RPMI8226 (cell line): ENCODE results near the gene LRRK2.
"Not testable (repeated sequence)": the region's sequence is repeated elsewhere in the genome, so short reads cannot be mapped to it uniquely, and the experiment has no call there.

Experiments
- DNase-seq: peaks from one replicate; pipeline ENCODE4 v3.0.0-alpha.2; 2015

The LRRK2 gene

DNA sequence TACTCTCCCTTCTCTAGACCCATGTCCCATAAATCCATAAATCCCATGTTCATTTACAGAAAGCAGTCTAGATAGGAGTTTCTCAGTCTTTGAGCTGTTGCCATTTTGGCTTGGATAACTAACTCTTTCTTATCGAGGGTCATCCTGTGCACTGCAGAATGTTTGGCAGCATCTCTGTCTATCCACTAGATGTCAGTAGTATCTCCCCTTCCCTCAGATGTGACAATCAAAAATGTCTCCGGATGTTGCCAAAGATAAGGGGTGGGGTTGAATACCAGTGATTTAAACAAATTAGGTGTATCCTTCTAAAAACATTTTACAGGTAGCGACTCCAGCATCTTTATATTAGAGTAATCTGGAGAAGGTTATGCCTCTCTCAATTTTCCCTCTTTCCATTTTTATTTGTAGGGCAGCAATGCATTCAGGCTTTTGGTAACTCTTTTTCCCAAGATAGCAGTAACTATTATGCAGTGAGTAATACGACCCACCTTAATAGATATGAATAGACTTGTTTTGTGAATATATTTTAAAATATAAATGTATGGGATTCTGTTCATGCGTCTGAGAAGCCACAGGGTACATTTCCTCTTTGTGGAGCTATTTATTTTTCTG lies 100.7 kb downstream of the LRRK2 start:
- DNase-seq: peak; percentile 28

DNA sequence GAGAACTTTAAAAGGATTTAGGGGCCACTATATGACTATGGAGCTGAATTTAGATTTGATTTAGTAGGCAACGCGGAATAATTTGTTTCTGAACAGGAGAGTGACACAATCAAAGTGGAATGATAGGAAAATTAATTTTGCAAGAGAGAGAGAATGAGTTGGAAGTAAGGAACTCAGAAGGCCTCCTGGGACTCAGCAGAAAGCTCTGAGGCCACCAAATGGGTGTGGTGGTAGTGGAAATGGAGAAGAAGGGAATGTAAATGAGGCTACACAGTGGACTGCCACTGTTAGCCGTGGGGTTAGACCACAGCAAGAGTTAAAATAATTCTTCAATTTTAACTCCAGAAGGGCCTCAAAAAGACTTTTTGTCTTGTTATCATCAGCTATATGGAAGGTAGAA lies 102.7 kb downstream of the LRRK2 start:
- no peak for DNase-seq

DNA sequence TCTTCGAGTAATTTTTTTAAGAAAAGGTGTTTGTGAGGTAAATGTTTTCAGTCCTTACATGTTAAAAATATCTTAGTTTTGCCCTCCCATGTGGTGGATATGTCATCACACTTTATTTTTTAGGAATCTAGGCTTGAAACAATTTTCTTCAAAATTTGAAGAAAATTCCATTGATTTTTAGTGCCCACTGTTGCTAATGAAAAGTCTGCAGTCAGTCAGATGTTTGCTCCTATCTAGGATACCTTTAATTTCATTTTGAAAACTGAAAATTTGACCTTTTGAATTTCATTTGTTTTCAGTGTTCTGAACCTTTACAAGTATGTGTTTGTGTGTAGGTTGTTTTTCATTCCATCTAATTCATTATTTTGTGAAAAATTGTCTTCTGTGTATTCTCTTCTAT lies 105.4 kb downstream of the LRRK2 start:
- DNase-seq: no peak

DNA sequence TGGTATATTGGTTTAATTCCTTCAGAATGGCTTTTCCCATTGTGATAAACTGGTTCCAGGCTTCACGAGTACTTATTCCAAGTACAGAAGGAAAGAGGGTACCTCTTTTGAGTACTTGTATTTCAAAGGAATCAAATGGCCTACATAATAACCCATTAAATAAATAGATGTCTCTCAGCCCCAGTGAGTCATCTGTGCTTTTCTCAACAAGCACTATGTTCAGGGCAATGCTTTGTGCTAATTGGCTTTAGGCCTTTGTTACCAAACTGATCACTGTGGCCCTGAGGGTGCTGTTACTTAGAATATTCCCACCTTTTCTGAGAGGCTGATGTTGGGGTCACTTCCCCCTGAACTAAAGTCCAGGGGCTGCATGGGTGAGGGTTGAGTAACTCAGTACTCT lies 107.1 kb downstream of the LRRK2 start:
- DNase-seq: no peak

DNA sequence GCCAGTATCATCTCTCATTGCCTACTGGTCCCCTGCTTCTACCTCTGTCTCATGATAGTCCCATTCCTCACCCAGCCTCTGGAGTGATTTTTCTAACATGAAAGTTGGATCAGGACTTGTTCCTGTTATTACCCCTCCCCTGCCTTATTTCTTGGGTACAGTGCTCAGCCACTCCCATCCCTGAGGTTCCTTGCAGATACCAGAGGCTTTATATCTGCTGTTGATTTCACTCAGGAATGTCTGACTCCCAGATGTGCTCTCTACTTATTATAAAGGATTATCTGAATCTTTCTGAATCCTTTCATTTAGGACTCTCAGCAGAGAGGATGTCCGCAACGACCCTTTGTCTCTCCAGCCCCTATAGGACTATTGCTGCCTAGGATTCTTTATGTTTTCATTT lies 111.2 kb downstream of the LRRK2 start:
- no peak for DNase-seq

DNA sequence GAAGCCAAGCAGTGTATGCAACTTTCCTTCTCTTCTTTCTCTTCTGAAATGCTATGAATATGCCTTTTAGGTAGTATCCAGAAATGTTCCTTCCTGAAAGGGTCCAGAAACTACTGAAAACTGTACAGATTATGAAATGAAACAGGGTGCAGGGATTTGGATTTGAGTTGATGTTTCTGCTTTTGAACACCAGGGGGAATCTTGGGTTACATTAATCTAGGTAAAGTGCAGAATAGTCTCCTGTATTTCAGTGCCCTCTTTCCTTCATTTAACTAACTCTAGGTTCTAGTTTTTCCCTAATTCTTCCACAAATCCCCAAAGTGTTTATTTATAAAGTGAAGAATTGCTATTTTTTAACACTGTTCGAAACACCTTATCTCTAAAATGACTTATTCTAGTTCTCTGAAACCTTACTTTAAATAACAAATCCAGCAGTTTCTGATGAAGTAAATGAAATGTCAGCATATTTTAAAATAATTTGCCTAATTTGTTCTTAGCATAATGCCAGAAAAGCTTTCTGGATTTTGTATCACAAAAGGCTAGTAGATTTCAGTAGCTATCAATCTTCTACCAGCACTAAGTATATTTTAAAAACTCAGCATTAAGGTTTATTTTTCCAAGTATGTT lies 111.9 kb downstream of the LRRK2 start:
- peak; percentile 11 for DNase-seq

DNA sequence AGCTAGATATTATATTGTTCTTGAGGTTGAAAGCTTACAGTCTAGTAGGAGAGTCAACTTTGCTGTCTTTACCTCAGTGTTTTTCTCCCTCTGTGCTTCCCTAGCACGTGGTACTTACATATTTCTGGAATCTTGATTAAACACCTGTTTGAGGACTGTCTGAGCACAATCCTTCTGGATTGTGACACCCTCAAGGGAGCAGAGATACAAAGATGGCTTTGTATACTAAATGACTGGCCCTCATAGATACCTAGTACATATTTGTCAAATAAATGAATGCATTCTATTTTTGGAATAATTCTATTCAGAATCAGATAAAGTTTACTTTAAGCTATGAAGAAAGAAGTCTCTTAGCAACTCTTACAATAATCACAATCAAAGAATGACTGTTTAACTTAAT lies 113.3 kb downstream of the LRRK2 start:
- no peak for DNase-seq

DNA sequence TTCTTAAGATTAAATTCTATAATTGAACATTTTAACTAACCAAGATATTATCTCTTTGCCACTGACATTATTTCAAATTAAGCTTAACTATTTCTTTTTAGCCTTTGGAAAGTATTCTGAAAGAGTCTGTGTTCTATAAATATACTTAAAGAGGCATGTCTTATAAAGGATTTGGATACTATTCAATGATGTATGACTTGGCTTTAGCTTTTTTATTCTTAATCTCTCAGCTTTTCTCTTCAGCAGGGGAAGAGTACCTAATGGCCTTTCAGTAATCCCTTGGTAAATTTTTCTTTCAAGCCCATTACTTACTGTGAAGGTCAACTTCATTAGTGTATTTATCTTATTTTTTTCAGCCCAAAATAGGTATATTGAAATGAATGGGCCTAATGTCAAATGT lies 113.8 kb downstream of the LRRK2 start:
- DNase-seq: no peak

DNA sequence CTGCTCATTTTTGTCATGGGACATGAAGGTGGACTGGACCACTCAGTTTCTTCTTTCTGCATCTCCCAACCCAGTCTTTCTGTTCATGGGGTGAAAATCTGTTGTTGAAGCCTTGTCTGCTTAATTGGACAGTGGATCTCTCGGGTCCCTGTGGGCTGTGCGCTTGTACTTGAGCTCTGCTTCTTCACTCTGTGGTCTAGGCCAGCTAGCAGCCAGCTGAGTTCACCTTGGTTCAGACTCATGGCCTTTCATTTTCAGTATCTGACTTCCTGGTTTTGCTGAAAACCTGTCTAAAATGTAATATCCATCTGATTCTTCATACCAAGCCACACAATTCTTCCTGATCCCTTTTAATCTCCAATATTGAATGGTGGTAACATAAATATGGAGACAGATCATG lies 117.2 kb downstream of the LRRK2 start:
- no peak for DNase-seq

DNA sequence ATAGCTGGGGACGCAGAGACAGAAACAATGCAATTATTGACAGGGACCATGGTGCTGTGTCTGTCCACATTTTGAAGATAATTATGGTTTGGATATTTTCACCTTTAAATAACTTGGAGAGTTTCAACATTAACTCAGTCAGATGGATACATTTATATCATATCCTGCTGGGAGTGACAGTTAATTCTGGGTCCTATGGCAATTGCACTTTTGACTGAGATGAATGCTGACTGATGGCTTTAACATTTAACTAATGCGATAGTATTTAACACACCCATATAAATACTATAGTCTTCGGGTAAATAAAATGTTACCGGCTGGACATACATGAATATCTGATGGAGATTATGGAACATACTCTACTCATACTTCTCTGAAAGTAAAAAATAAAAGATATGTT lies 118.3 kb downstream of the LRRK2 start:
- DNase-seq: no peak

DNA sequence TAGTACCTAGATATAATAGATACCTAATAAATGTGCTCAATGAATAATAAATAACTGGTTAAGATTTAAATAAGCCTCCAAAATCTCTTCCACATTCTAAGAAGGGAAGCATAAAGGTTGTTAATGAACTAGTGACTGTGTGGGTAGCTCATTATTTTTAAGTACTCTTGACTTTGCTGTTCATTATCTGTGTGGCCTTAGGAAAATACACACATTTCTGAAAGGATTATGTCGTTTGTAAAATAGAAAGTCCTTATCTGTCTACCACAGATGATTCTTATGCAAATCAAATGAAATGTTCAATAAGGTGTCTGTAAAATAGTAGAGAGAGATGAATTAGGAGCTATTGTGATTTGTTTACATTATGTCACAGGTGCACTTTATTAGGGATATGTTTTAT lies 119.5 kb downstream of the LRRK2 start:
- no peak for DNase-seq

DNA sequence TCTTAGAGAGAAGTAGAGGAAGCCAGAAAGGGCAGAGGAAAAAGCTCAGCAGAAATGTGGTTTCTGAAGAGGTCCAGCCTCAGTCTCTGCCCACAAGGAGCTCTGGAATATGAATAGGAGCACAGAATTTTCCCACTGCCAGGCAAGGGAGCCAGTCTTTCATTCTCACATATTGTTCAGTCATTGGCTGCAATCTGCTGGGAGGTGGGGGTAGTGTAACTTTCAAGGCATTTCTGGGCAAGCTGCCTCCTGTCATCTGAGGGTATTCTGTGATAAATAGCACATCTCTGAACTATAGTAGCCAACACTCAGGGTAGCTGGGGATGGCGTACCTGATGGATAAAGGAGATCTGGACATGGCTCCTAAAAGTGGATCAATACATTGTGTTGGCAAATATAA lies 127.2 kb downstream of the LRRK2 start:
- DNase-seq: no peak

DNA sequence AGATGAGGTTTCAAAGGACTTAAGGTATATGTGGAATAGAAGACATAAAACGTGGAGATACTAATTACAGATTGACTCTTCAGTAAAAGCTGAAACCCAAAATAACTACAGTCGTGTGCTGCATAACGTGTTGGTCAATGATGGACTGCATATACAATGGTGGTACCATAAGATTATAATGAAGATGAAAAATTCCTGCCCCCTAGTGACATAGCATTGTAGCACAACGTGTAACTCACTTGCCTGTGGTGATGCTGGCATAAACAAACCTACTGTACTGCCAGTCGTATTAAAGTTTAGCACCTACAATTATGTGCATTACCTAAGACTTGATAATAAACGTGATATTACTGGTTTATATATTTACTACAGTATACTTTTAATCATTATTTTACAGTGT lies 150.3 kb downstream of the LRRK2 start:
- no peak for DNase-seq

DNA sequence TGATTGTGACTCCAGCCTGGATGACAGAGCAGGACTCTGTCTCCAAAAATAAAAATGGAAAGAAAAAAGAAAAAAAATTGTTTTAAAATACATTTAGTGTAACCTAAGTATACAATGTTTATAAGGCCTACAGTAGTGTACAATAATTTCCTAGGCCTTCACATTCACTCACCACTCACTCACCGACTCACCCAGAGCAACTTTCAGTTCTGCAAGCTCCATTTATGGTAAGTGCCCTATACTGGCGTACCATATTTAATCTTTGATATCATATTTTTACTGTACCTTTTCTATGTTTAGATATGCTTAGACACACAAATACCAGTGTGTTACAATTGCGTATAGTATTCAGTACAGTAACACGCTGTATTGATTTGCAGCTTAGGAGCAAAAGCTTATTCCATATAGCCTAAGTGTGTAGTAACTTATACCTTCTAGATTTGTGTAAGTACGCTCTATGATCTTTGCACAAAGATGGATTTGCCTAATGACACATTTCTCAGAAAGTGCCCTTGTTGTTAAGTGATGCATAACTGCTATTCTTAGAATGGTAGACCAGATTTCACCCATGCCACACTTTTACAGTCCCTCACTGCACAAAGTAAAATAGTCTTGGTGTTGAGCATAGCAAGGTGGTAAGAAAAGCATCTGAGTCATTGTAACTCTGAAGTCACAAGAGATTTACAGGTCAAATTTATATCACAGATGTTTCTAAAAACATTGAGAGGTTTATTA lies 151.9 kb downstream of the LRRK2 start:
- DNase-seq: no peak

DNA sequence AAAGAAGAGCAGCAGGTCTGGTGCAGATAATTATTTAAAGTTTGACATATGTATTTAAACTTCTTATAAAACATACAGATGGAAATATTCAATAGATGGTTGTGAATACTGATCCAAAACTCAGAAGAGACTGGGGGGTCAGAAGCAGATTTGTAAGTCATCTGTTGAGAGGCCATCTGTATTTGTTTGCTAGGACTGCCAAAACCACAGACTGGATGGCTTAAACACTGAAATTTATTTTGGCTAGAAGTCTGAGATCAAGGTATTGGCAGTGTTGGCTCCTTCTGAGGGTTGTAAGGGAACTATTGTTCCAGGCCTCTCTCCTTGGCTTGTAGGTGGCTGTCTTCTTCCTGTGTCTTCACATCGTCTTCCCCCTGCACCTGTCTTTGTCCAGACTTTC lies 153.9 kb downstream of the LRRK2 start:
- no peak for DNase-seq

DNA sequence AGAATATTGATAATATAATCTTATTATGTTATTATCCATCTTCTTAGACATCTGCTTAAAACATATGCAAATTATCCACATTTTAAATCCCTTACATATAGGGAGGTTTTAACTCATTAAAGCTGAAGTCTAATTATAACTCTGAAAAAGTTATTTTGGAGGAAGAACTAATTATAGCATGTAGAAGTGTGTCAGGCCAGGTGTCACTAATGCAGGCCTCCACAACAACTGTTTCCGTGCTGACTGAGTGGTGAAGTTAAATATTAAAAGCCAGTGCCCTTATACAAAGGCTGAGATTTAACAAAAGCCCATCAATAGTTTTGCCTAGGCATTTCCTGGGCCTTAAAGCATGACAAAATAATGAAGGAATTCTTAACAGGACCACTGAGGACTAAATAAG lies 157.4 kb downstream of the LRRK2 start:
- DNase-seq: no peak

DNA sequence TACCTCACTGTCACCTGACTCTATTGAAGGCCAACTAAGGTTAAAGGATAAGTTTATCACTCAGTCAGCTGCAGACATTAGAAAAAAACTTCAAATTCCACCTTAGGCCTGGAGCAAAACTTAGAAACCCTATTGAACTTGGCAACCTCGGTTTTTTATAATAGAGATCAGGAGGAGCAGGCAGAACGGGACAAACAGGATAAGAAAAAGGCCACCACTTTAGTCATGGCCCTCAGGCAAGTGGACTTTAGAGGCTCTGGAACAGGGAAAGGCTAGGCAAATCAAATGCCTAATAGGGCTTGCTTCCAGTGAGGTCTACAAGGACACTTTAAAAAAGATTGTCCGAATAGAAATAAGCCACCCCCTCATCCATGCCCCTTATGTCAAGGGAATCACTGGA lies 162.5 kb downstream of the LRRK2 start:
- not testable (repeated sequence) for DNase-seq

DNA sequence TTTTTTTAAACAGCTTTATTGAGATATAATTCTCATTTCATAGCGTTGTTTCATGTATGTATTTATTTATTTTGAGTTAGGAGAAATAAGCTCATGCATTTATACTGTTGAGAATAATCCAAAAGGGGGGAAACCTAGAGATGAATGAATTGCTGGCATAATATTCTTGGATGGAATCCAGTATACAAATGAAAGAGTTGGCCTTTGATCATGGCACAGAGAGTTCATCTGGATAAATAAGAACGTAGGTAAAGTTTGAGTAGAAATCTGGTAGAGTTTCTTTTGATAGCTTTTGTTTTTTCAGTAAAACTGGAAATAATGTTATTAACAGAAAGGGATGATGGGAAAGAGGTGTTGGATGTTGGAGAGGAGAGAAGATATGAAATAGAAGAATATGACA lies 166.2 kb downstream of the LRRK2 start:
- DNase-seq: no peak

DNA sequence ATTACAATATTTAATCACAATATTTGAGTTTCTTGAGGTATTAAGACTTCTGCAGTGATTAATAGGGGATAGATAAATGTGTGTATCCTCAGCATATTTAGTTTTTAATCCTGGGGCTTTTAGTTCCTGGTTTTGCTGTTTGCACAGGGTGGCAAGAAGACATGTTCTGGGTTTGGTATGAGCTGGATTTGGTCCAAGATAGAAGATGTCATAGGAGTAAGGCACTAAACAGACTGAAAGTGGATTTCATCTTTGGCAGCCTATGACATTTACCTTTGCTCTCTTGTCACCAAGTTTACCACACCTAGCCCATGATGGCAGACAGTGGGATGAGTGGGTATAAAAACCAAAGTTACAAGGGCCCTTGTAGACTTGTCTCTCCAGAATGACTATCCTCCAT lies 168.2 kb downstream of the LRRK2 start:
- DNase-seq: no peak

DNA sequence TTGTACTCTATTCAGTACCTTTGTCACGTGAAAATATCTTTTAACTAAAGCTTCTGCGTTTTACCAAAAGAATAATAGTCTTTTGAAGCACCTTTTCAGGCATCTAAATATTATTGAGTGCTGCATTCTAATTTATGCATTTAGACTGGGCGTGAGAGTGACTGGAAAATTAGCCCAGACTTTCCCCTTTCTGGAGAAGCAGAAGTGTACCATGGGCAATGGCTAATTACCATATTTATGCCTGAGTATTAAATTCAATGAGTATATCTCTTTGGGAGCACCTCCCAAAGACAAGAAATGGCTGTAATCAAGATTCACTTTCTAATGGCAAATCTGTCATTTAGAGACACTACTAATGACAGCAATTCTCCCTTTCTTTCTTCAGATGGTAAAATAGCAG lies 174.9 kb downstream of the LRRK2 start:
- no peak for DNase-seq

DNA sequence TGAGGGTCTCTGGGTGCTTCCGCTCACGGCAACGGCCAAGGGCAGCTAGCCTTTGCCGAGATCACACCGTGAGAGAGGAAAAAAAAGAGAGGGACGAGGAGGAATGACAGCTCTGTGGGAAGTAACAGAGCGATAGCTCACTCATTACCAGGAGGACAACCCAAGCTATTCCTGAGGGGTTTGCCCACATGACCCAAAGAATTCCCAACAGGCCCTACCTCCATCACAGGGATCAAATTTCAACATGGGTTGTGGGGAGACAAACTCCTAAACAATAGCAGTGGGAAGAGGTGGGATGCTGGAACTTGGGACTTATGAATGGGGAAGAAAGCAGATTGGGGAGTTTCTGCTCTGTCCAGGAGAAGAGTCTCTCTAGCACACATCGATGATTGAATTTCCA lies 180.6 kb downstream of the LRRK2 start:
- DNase-seq: no peak
